Left ventricle myocardium inferior (tissue), 1 donor: ENCODE results near the gene GAS7. TPM values are rescaled to one million over a fixed set of nuclear protein-coding genes. Genes with fewer than 3 reads are reported as not detected.

ENCODE experiments used
- DNase-seq: peaks from one replicate; pipeline ENCODE4 v3.0.0-alpha.2; 2020
- H3K27ac ChIP-seq: fragments of 200-600 bp; replicated peaks from 2 replicates; pipeline ENCODE4 v1.8.0; 2021
- H3K27me3 ChIP-seq: fragments of 200-600 bp; 2 replicates; pipeline ENCODE4 v1.8.0; 2021; ENCODE audit warnings: low read depth
- H3K36me3 ChIP-seq: fragments of 200-600 bp; 2 replicates; pipeline ENCODE4 v1.8.0; 2021
- H3K4me1 ChIP-seq: fragments of 200-600 bp; 2 replicates; pipeline ENCODE4 v1.8.0; 2021
- H3K4me3 ChIP-seq: fragments of 200-600 bp; 2 replicates; pipeline ENCODE4 v1.8.0; 2021; ENCODE audit warnings: mild to moderate bottlenecking, moderate library complexity
- H3K9me3 ChIP-seq: fragments of 200-600 bp; replicated peaks from 2 replicates; pipeline ENCODE4 v1.8.0; 2021
- CTCF ChIP-seq: fragments of 200-600 bp; IDR thresholded peaks from 2 replicates; pipeline ENCODE4 v1.8.0; 2021; ENCODE audit warnings: antibody characterized with exemption, mild to moderate bottlenecking, borderline replicate concordance
- intact Hi-C: fragments of 100-400 bp; cut with micrococcal nuclease; formaldehyde crosslinking; loops from one replicate; pipeline ENCODE4 v1.11.0; 2022
- total RNA-seq: library from RNA; stranded (reverse); fragmentation: NEBNext Ultra II Directional; extraction: Animal tissue kit (Norgen Biotek cat#: 25700); gene quantifications from one replicate; pipeline ENCODE4 v1.2.1, GENCODE V29; 2021
- donor health status: DM: no; HTN: yes; CAD: no; lungs with severe emphysema.

GAS7 gene
- total RNA-seq, 1 donor from 2014 or later: 87.6 TPM

- intact Hi-C loops: no loop called here
- Histone ChIP-seq H3K27me3 (no peaks in the 10 kb centered on the region), H3K4me1 (peaks cover 12% of the 10 kb centered on the region), H3K36me3 (no peaks in the 10 kb centered on the region), H3K27ac (no peak overlapping the region), H3K4me3 (no peak overlapping the region), H3K9me3 (no peaks in the 10 kb centered on the region)
- no peak for DNase-seq
- no peak for TF ChIP-seq CTCF
Measured at GRCh38 chr17:10187456-10187855, 10.9 kb downstream of the GAS7 start.

- Histone ChIP-seq H3K27ac (no peak overlapping the region), H3K36me3 (no peaks in the 10 kb centered on the region), H3K4me3 (no peak overlapping the region), H3K9me3 (no peaks in the 10 kb centered on the region), H3K4me1 (peaks cover 10% of the 10 kb centered on the region), H3K27me3 (no peaks in the 10 kb centered on the region)
- DNase-seq: no peak
- no peak for TF ChIP-seq CTCF
- intact Hi-C loops: no loop called here
Measured at GRCh38 chr17:10186771-10187410, 11.5 kb downstream of the GAS7 start.

GRCh38 chr17:10183931-10184930 is 14.2 kb downstream of the GAS7 start:
- H3K27me3 ChIP-seq: no peaks in the 10 kb centered on the region
- no peaks in the 10 kb centered on the region for H3K36me3 ChIP-seq
- peaks cover 10% of the 10 kb centered on the region for H3K4me1 ChIP-seq
- H3K9me3 ChIP-seq: no peaks in the 10 kb centered on the region
- H3K27ac ChIP-seq: no peak overlapping the region
- intact Hi-C loops: no loop called here
- no peak overlapping the region for H3K4me3 ChIP-seq
- DNase-seq: no peak
- no peak for TF ChIP-seq CTCF

- no peaks in the 10 kb centered on the region for H3K27me3 ChIP-seq
- no peak for TF ChIP-seq CTCF
- H3K27ac ChIP-seq: no peak overlapping the region
- no peak for DNase-seq
- peaks cover 15% of the 10 kb centered on the region for H3K4me1 ChIP-seq
- no peaks in the 10 kb centered on the region for H3K36me3 ChIP-seq
- intact Hi-C loops: no loop called here
- no peaks in the 10 kb centered on the region for H3K9me3 ChIP-seq
- no peak overlapping the region for H3K4me3 ChIP-seq
Measured at GRCh38 chr17:10182785-10183184, 15.6 kb downstream of the GAS7 start.

- Histone ChIP-seq H3K27ac (no peak overlapping the region), H3K9me3 (no peaks in the 10 kb centered on the region), H3K4me3 (no peak overlapping the region), H3K27me3 (no peaks in the 10 kb centered on the region), H3K4me1 (peaks cover 9% of the 10 kb centered on the region), H3K36me3 (no peaks in the 10 kb centered on the region)
- intact Hi-C loops: no loop called here
- DNase-seq: no peak
- no peak for TF ChIP-seq CTCF
Measured at GRCh38 chr17:10178506-10178991, 19.9 kb downstream of the GAS7 start.
